WTC11 (cell line): Measurements from ENCODE around the gene ST3GAL6.

ENCODE experiments used
- CBFB ChIP-seq: sonication (generic); formaldehyde crosslinking; IDR thresholded peaks from 2 replicates; pipeline ENCODE4 v1.8.1; 2022; ENCODE audit warnings: mild to moderate bottlenecking, low read depth, missing genetic modification reagents
- CREM ChIP-seq: sonication (generic); formaldehyde crosslinking; IDR thresholded peaks from 2 replicates; pipeline ENCODE4 v1.8.1; 2022; ENCODE audit warnings: mild to moderate bottlenecking, missing genetic modification reagents, moderate library complexity
- ETV6 ChIP-seq: sonication (generic); formaldehyde crosslinking; IDR thresholded peaks from 2 replicates; pipeline ENCODE4 v1.8.1; 2022; ENCODE audit warnings: mild to moderate bottlenecking, missing genetic modification reagents
- FOXJ3 ChIP-seq: sonication (generic); formaldehyde crosslinking; IDR thresholded peaks from 2 replicates; pipeline ENCODE4 v1.9.0; 2021; ENCODE audit warnings: missing genetic modification reagents, mild to moderate bottlenecking, borderline replicate concordance
- KAT7 ChIP-seq: sonication (generic); formaldehyde crosslinking; IDR thresholded peaks from 2 replicates; pipeline ENCODE4 v1.8.1; 2023; ENCODE audit warnings: missing genetic modification reagents, mild to moderate bottlenecking, borderline replicate concordance
- NFYB ChIP-seq: sonication (generic); formaldehyde crosslinking; conservative IDR thresholded peaks from 2 replicates; pipeline ENCODE4 v1.8.0; 2022; ENCODE audit warnings: low read depth, missing genetic modification reagents
- SP1 ChIP-seq: sonication (generic); formaldehyde crosslinking; conservative IDR thresholded peaks from 2 replicates; pipeline ENCODE4 v1.8.1; 2022; ENCODE audit warnings: missing genetic modification reagents
- TEAD4 ChIP-seq: sonication (generic); formaldehyde crosslinking; IDR thresholded peaks from 2 replicates; pipeline ENCODE4 v1.8.0; 2022; ENCODE audit warnings: mild to moderate bottlenecking, missing genetic modification reagents
- ZNF416 ChIP-seq: fragments of 250-450 bp; sonication (Bioruptor Pico); IDR thresholded peaks from 2 replicates; pipeline ENCODE4 v1.9.0; 2021; ENCODE audit warnings: mild to moderate bottlenecking, inconsistent platforms
- TF ChIP-seq, protein P1 (sequence below): sonication (generic); formaldehyde crosslinking; IDR thresholded peaks from 2 replicates; pipeline ENCODE4 v1.8.1; 2022; ENCODE audit warnings: low read depth, missing genetic modification reagents, borderline replicate concordance
- TF ChIP-seq, protein P2 (sequence below): fragments of 200-600 bp; IDR thresholded peaks from 2 replicates; pipeline ENCODE4 v1.8.0; 2022; ENCODE audit warnings: antibody characterized with exemption
- TF ChIP-seq, protein P3 (sequence below): sonication (generic); formaldehyde crosslinking; IDR thresholded peaks from 2 replicates; pipeline ENCODE4 v1.8.0; 2022; ENCODE audit warnings: mild to moderate bottlenecking, missing genetic modification reagents

DNA sequence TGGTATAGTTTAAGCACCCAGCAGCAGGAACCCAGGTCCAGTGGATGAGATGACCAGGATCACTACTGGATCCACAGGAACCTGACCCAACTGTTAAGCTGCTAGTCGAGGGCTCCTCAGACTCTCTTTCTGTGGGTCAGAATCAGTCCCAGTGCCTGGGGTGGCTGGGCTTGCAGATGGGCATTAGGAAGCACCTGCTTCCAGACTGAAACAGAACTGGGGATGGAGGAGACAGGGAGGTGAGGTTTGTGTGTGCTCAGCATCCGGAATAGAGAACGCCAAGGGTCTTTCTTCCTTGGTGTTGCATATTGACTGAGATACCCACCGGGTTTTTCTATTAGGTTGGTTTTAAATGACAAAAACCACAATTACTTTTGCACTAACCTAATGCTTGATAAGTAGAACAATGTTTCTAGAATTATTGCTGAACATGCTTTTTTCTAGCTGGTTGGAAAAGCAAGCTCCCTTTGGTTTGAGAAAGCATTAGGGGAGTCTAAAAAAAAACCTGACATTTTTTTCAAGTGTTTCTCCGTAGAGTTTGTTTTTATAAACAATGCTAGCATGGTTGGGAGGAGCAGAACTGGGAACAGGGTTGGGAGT, 779 bp downstream of the ST3GAL6 start:
- no peak for TF ChIP-seq NFYB (CRISPR knock-in tag)
- no peak for TF ChIP-seq SP1 (CRISPR knock-in tag)
- no peak for TF ChIP-seq ZNF416 (CRISPR knock-in tag)
- TF ChIP-seq, protein P1, sequence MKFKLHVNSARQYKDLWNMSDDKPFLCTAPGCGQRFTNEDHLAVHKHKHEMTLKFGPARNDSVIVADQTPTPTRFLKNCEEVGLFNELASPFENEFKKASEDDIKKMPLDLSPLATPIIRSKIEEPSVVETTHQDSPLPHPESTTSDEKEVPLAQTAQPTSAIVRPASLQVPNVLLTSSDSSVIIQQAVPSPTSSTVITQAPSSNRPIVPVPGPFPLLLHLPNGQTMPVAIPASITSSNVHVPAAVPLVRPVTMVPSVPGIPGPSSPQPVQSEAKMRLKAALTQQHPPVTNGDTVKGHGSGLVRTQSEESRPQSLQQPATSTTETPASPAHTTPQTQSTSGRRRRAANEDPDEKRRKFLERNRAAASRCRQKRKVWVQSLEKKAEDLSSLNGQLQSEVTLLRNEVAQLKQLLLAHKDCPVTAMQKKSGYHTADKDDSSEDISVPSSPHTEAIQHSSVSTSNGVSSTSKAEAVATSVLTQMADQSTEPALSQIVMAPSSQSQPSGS (CRISPR knock-in tag), result no peak
- TF ChIP-seq, protein P2, sequence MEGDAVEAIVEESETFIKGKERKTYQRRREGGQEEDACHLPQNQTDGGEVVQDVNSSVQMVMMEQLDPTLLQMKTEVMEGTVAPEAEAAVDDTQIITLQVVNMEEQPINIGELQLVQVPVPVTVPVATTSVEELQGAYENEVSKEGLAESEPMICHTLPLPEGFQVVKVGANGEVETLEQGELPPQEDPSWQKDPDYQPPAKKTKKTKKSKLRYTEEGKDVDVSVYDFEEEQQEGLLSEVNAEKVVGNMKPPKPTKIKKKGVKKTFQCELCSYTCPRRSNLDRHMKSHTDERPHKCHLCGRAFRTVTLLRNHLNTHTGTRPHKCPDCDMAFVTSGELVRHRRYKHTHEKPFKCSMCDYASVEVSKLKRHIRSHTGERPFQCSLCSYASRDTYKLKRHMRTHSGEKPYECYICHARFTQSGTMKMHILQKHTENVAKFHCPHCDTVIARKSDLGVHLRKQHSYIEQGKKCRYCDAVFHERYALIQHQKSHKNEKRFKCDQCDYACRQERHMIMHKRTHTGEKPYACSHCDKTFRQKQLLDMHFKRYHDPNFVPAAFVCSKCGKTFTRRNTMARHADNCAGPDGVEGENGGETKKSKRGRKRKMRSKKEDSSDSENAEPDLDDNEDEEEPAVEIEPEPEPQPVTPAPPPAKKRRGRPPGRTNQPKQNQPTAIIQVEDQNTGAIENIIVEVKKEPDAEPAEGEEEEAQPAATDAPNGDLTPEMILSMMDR, result no peak
- TF ChIP-seq ETV6 (CRISPR knock-in tag), result no peak
- TF ChIP-seq, protein P3, sequence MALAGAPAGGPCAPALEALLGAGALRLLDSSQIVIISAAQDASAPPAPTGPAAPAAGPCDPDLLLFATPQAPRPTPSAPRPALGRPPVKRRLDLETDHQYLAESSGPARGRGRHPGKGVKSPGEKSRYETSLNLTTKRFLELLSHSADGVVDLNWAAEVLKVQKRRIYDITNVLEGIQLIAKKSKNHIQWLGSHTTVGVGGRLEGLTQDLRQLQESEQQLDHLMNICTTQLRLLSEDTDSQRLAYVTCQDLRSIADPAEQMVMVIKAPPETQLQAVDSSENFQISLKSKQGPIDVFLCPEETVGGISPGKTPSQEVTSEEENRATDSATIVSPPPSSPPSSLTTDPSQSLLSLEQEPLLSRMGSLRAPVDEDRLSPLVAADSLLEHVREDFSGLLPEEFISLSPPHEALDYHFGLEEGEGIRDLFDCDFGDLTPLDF, result no peak
- TF ChIP-seq FOXJ3 (CRISPR knock-in tag), result no peak
- no peak for TF ChIP-seq KAT7 (CRISPR knock-in tag)
- TF ChIP-seq TEAD4 (CRISPR knock-in tag), result no peak
- no peak for TF ChIP-seq CBFB (CRISPR knock-in tag)
- TF ChIP-seq CREM (CRISPR knock-in tag), result no peak
